ENCODE data around the gene TMEM129. TPM values are rescaled to one million over a fixed set of nuclear protein-coding genes. Genes with fewer than 3 reads are reported as not detected.

Gene TMEM129
- total and polyA plus RNA-seq, 2 experiments from 2014 or later, result 16.4 to 64.4 TPM

DNA sequence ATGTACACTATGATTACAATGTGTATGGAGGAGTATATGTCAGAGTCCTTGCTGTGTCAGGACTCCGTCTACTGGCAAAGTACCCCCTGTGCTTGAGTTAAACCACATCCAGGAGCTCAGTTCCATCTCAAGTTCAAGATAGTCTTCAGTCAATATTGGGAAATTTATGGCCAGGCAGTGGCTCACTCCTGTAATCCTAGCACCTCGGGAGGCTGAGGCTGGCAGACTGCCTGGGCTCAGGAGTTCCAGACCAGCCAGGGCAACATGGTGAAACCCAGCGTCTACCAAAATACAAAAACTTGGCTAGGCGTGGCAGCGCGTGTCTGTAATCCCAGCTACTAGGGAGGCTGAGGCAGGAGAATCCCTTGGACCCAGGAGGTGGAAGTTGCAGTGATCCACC is 14.8 kb downstream of the TMEM129 start:
- Histone ChIP-seq H3F3A (replicated peaks; ENCODE audit: low read depth) (no peaks in the 10 kb centered on the region), H3K9me2 (ENCODE audit: insufficient read depth) (no peaks in the 10 kb centered on the region), H3K4me2 (no peak overlapping the region), H3K4me3 (no peak overlapping the region), H3K27me3 (ENCODE audit: insufficient read depth) (no peaks in the 10 kb centered on the region), H2AFZ (no peak overlapping the region), H3K79me2 (replicated peaks; ENCODE audit: insufficient read depth) (peaks cover 91% of the 10 kb centered on the region), H4K20me1 (replicated peaks; ENCODE audit: insufficient read depth) (peaks cover 41% of the 10 kb centered on the region), H3K27ac (ENCODE audit: low read depth) (no peak overlapping the region), H3K4me1 (ENCODE audit: insufficient read depth) (no peaks in the 10 kb centered on the region; the same call in 1 of the 2 replicates), H3K36me3 (ENCODE audit: insufficient read depth) (0 out of 2 replicates have a peak, but pooled peaks cover 4% of the 10 kb centered on the region)
- H3K4me1 Mint-ChIP-seq, result peaks cover 11% of the 10 kb centered on the region
- DNase-seq (ENCODE audit: low spot score), result no peak
- peaks cover 63% of the 10 kb centered on the region for H3K36me3 Mint-ChIP-seq (ENCODE audit: low read depth)
- no peaks in the 10 kb centered on the region for H3K9me3 Mint-ChIP-seq
- ATAC-seq, result no peak
- H3K27me3 Mint-ChIP-seq (ENCODE audit: insufficient read depth, low read depth, poor library complexity), result peaks cover 10% of the 10 kb centered on the region
- no peak for TF ChIP-seq JUNB (IDR thresholded peaks at IDR 0.05; ENCODE audit: unreplicated experiment)
- TF ChIP-seq ZNF114 (CRISPR knock-in tag; IDR thresholded peaks at IDR 0.05), result no peak
- no peak for TF ChIP-seq ZNF331 (CRISPR knock-in tag; IDR thresholded peaks at IDR 0.05; ENCODE audit: low read depth)
- TF ChIP-seq, protein P1, sequence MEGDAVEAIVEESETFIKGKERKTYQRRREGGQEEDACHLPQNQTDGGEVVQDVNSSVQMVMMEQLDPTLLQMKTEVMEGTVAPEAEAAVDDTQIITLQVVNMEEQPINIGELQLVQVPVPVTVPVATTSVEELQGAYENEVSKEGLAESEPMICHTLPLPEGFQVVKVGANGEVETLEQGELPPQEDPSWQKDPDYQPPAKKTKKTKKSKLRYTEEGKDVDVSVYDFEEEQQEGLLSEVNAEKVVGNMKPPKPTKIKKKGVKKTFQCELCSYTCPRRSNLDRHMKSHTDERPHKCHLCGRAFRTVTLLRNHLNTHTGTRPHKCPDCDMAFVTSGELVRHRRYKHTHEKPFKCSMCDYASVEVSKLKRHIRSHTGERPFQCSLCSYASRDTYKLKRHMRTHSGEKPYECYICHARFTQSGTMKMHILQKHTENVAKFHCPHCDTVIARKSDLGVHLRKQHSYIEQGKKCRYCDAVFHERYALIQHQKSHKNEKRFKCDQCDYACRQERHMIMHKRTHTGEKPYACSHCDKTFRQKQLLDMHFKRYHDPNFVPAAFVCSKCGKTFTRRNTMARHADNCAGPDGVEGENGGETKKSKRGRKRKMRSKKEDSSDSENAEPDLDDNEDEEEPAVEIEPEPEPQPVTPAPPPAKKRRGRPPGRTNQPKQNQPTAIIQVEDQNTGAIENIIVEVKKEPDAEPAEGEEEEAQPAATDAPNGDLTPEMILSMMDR (conservative IDR thresholded peaks at IDR 0.05; ENCODE audit: low read depth in 2 of 2), result no peak
- no peak for TF ChIP-seq STAT1 (IDR thresholded peaks at IDR 0.05; ENCODE audit: unreplicated experiment)
- TF ChIP-seq, protein P2, sequence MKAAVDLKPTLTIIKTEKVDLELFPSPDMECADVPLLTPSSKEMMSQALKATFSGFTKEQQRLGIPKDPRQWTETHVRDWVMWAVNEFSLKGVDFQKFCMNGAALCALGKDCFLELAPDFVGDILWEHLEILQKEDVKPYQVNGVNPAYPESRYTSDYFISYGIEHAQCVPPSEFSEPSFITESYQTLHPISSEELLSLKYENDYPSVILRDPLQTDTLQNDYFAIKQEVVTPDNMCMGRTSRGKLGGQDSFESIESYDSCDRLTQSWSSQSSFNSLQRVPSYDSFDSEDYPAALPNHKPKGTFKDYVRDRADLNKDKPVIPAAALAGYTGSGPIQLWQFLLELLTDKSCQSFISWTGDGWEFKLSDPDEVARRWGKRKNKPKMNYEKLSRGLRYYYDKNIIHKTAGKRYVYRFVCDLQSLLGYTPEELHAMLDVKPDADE (IDR thresholded peaks at IDR 0.05), result no peak
- no peak for TF ChIP-seq NANOG (IDR thresholded peaks at IDR 0.05; ENCODE audit: borderline replicate concordance)
- TF ChIP-seq, protein P3, sequence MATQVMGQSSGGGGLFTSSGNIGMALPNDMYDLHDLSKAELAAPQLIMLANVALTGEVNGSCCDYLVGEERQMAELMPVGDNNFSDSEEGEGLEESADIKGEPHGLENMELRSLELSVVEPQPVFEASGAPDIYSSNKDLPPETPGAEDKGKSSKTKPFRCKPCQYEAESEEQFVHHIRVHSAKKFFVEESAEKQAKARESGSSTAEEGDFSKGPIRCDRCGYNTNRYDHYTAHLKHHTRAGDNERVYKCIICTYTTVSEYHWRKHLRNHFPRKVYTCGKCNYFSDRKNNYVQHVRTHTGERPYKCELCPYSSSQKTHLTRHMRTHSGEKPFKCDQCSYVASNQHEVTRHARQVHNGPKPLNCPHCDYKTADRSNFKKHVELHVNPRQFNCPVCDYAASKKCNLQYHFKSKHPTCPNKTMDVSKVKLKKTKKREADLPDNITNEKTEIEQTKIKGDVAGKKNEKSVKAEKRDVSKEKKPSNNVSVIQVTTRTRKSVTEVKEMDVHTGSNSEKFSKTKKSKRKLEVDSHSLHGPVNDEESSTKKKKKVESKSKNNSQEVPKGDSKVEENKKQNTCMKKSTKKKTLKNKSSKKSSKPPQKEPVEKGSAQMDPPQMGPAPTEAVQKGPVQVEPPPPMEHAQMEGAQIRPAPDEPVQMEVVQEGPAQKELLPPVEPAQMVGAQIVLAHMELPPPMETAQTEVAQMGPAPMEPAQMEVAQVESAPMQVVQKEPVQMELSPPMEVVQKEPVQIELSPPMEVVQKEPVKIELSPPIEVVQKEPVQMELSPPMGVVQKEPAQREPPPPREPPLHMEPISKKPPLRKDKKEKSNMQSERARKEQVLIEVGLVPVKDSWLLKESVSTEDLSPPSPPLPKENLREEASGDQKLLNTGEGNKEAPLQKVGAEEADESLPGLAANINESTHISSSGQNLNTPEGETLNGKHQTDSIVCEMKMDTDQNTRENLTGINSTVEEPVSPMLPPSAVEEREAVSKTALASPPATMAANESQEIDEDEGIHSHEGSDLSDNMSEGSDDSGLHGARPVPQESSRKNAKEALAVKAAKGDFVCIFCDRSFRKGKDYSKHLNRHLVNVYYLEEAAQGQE (IDR thresholded peaks at IDR 0.05; ENCODE audit: unreplicated experiment), result no peak
- TF ChIP-seq, protein P4, sequence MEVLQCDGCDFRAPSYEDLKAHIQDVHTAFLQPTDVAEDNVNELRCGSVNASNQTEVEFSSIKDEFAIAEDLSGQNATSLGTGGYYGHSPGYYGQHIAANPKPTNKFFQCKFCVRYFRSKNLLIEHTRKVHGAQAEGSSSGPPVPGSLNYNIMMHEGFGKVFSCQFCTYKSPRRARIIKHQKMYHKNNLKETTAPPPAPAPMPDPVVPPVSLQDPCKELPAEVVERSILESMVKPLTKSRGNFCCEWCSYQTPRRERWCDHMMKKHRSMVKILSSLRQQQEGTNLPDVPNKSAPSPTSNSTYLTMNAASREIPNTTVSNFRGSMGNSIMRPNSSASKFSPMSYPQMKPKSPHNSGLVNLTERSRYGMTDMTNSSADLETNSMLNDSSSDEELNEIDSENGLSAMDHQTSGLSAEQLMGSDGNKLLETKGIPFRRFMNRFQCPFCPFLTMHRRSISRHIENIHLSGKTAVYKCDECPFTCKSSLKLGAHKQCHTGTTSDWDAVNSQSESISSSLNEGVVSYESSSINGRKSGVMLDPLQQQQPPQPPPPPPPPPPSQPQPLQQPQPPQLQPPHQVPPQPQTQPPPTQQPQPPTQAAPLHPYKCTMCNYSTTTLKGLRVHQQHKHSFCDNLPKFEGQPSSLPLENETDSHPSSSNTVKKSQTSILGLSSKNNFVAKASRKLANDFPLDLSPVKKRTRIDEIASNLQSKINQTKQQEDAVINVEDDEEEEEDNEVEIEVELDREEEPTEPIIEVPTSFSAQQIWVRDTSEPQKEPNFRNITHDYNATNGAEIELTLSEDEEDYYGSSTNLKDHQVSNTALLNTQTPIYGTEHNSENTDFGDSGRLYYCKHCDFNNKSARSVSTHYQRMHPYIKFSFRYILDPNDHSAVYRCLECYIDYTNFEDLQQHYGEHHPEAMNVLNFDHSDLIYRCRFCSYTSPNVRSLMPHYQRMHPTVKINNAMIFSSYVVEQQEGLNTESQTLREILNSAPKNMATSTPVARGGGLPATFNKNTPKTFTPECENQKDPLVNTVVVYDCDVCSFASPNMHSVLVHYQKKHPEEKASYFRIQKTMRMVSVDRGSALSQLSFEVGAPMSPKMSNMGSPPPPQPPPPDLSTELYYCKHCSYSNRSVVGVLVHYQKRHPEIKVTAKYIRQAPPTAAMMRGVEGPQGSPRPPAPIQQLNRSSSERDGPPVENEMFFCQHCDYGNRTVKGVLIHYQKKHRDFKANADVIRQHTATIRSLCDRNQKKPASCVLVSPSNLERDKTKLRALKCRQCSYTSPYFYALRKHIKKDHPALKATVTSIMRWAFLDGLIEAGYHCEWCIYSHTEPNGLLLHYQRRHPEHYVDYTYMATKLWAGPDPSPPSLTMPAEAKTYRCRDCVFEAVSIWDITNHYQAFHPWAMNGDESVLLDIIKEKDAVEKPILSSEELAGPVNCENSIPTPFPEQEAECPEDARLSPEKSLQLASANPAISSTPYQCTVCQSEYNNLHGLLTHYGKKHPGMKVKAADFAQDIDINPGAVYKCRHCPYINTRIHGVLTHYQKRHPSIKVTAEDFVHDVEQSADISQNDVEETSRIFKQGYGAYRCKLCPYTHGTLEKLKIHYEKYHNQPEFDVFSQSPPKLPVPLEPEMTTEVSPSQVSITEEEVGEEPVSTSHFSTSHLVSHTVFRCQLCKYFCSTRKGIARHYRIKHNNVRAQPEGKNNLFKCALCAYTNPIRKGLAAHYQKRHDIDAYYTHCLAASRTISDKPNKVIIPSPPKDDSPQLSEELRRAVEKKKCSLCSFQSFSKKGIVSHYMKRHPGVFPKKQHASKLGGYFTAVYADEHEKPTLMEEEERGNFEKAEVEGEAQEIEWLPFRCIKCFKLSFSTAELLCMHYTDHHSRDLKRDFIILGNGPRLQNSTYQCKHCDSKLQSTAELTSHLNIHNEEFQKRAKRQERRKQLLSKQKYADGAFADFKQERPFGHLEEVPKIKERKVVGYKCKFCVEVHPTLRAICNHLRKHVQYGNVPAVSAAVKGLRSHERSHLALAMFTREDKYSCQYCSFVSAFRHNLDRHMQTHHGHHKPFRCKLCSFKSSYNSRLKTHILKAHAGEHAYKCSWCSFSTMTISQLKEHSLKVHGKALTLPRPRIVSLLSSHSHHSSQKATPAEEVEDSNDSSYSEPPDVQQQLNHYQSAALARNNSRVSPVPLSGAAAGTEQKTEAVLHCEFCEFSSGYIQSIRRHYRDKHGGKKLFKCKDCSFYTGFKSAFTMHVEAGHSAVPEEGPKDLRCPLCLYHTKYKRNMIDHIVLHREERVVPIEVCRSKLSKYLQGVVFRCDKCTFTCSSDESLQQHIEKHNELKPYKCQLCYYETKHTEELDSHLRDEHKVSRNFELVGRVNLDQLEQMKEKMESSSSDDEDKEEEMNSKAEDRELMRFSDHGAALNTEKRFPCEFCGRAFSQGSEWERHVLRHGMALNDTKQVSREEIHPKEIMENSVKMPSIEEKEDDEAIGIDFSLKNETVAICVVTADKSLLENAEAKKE (CRISPR knock-in tag; IDR thresholded peaks at IDR 0.05), result no peak
- no peak for TF ChIP-seq POLR2AphosphoS5 (IDR thresholded peaks at IDR 0.05; ENCODE audit: low read depth)
- H3K4me3 Mint-ChIP-seq, result no peak overlapping the region
- no peak overlapping the region for H3K27ac Mint-ChIP-seq

All from GM23338 (cell line).